Parathyroid adenoma (tissue), 2 donors: ENCODE results near the gene ADPRH.

ENCODE experiments used
- H2AFZ ChIP-seq: fragments of 300-600 bp; sonication (generic); one replicate; pipeline ENCODE4 v1.7.0; 2017; ENCODE audit warnings: antibody characterized with exemption, mild to moderate bottlenecking
- H3K27ac ChIP-seq: fragments of 300-600 bp; sonication (generic); one replicate; pipeline ENCODE4 v1.7.0; 2017
- H3K27me3 ChIP-seq: fragments of 300-600 bp; sonication (generic); one replicate; pipeline ENCODE4 v1.7.0; 2017; ENCODE audit warnings: low read length; ENCODE audit not compliant: control insufficient read depth, insufficient read depth
- H3K36me3 ChIP-seq: fragments of 300-600 bp; sonication (generic); one replicate; pipeline ENCODE4 v1.7.0; 2017; ENCODE audit warnings: low read length; ENCODE audit not compliant: control insufficient read depth, insufficient read depth
- H3K4me1 ChIP-seq: fragments of 300-600 bp; sonication (generic); one replicate; pipeline ENCODE4 v1.7.0; 2017; ENCODE audit warnings: control low read depth
- H3K4me2 ChIP-seq: fragments of 300-600 bp; sonication (generic); one replicate; pipeline ENCODE4 v1.7.0; 2017; ENCODE audit warnings: low read length
- H3K4me3 ChIP-seq: fragments of 300-600 bp; sonication (generic); one replicate; pipeline ENCODE4 v1.7.0; 2017; ENCODE audit warnings: low read depth, low read length
- H3K79me2 ChIP-seq: fragments of 300-600 bp; sonication (generic); one replicate; pipeline ENCODE4 v1.7.0; 2017; ENCODE audit warnings: control low read depth
- H3K9ac ChIP-seq: fragments of 300-600 bp; sonication (generic); one replicate; pipeline ENCODE4 v1.7.0; 2017; ENCODE audit warnings: mild to moderate bottlenecking
- H3K9me3 ChIP-seq: fragments of 300-600 bp; sonication (generic); one replicate; pipeline ENCODE4 v1.7.0; 2017; ENCODE audit warnings: low read length; ENCODE audit not compliant: control insufficient read depth
- CTCF ChIP-seq: fragments of 300-600 bp; sonication (generic); IDR thresholded peaks from one replicate; pipeline ENCODE4 v1.7.0; 2017; ENCODE audit warnings: antibody characterized with exemption, mild to moderate bottlenecking
- donor health status: primary hyperparathyroidism.

Gene ADPRH

GRCh38 chr3:119637679-119638477, 58.6 kb downstream of the ADPRH start:
- H3K4me3 ChIP-seq: peak overlapping the region; percentile 5
- peak overlapping the region; percentile 92 for H3K27ac ChIP-seq
- H3K27me3 ChIP-seq: no peaks in the 10 kb centered on the region
- H3K9me3 ChIP-seq: no peaks in the 10 kb centered on the region
- H3K36me3 ChIP-seq: no peaks in the 10 kb centered on the region
- no peak overlapping the region for H3K9ac ChIP-seq
- peak overlapping the region; percentile 19 for H3K4me2 ChIP-seq
- H2AFZ ChIP-seq: peak overlapping the region; percentile 82
- no peaks in the 10 kb centered on the region for H3K79me2 ChIP-seq
- no peak for TF ChIP-seq CTCF
- H3K4me1 ChIP-seq: peaks cover 40% of the 10 kb centered on the region
